ENCODE measurements around the gene PRRX1.

Gene PRRX1

GRCh38 chr1:170703591-170703990 lies 39.7 kb downstream of the PRRX1 start:
- Histone ChIP-seq H3K4me1 (peaks cover under 1 to 92% (median 53%) of the 10 kb centered on the region in 4 donors), H3K27me3 (no peaks in the 10 kb centered on the region), H3K9me3 (no peaks in the 10 kb centered on the region), H3K27ac (no peak overlapping the region), H3K4me3 (no peak overlapping the region), H3K36me3 (no peaks in the 10 kb centered on the region)
- DNase-seq: no peak
- intact Hi-C loops (cut with DNase I; ENCODE audit: low total_unique reads): no loop called here
- TF ChIP-seq CTCF (IDR thresholded peaks at IDR 0.05): no peak

- TF ChIP-seq CTCF (IDR thresholded peaks at IDR 0.05): no peak
- H3K27ac ChIP-seq: no peak overlapping the region
- no peaks in the 10 kb centered on the region for H3K27me3 ChIP-seq
- DNase-seq: no peak
- H3K36me3 ChIP-seq: no peaks in the 10 kb centered on the region
- peaks cover 4 to 92% (median 52%) of the 10 kb centered on the region in 4 donors for H3K4me1 ChIP-seq
- intact Hi-C loops (cut with DNase I; ENCODE audit: low total_unique reads): no loop called here
- no peaks in the 10 kb centered on the region for H3K9me3 ChIP-seq
- no peak overlapping the region for H3K4me3 ChIP-seq
These were observed 40.3 kb downstream of the PRRX1 start for GRCh38 chr1:170704256-170704655.

- intact Hi-C loops (cut with DNase I; ENCODE audit: low total_unique reads): no loop called here
- H3K36me3 ChIP-seq: no peaks in the 10 kb centered on the region
- TF ChIP-seq CTCF (IDR thresholded peaks at IDR 0.05): no peak
- peak overlapping the region in 1 of 2 donors; percentile 70 for H3K27ac ChIP-seq
- H3K9me3 ChIP-seq: no peaks in the 10 kb centered on the region
- no peak overlapping the region for H3K4me3 ChIP-seq
- H3K27me3 ChIP-seq: no peaks in the 10 kb centered on the region
- DNase-seq: no peak
- peaks cover 4 to 91% (median 40%) of the 10 kb centered on the region in 4 donors for H3K4me1 ChIP-seq
These were observed 42.0 kb downstream of the PRRX1 start for GRCh38 chr1:170705981-170706380.

- Histone ChIP-seq H3K9me3 (no peaks in the 10 kb centered on the region), H3K27ac (peak overlapping the region; percentile 56 to 70)
These were observed 43.2 kb downstream of the PRRX1 start for GRCh38 chr1:170707117-170707516.

GRCh38 chr1:170707959-170708655 lies 44.2 kb downstream of the PRRX1 start:
- intact Hi-C loops (cut with DNase I; ENCODE audit: low total_unique reads): no loop called here
- H3K4me3 ChIP-seq: no peak overlapping the region
- no peaks in the 10 kb centered on the region for H3K9me3 ChIP-seq
- peaks cover 4 to 91% (median 43%) of the 10 kb centered on the region in 4 donors for H3K4me1 ChIP-seq
- H3K27ac ChIP-seq: peak overlapping the region; percentile 56 to 70
- peak in 1 of 2 donors; percentile 31 for DNase-seq
- no peaks in the 10 kb centered on the region for H3K27me3 ChIP-seq
- no peaks in the 10 kb centered on the region for H3K36me3 ChIP-seq
- TF ChIP-seq CTCF (IDR thresholded peaks at IDR 0.05): no peak

More at GRCh38 chr1:170707117-170707516, 43.2 kb downstream of the PRRX1 start:
- Histone ChIP-seq H3K4me1 (peaks cover 4 to 91% (median 41%) of the 10 kb centered on the region in 4 donors), H3K4me3 (no peak overlapping the region), H3K27me3 (no peaks in the 10 kb centered on the region), H3K36me3 (no peaks in the 10 kb centered on the region)
- intact Hi-C loops (cut with DNase I; ENCODE audit: low total_unique reads): no loop called here
- no peak for DNase-seq
- TF ChIP-seq CTCF (IDR thresholded peaks at IDR 0.05): no peak
